GM21576 (cell line): ENCODE results near the gene WDR86.

ENCODE experiments used
- ATAC-seq: cut with Tn5 transposase; IDR thresholded peaks from one replicate; pipeline ENCODE4 v1.9.1; 2021; ENCODE audit warnings: mild to moderate bottlenecking, moderate library complexity; ENCODE audit not compliant: unreplicated experiment

Gene WDR86

DNA sequence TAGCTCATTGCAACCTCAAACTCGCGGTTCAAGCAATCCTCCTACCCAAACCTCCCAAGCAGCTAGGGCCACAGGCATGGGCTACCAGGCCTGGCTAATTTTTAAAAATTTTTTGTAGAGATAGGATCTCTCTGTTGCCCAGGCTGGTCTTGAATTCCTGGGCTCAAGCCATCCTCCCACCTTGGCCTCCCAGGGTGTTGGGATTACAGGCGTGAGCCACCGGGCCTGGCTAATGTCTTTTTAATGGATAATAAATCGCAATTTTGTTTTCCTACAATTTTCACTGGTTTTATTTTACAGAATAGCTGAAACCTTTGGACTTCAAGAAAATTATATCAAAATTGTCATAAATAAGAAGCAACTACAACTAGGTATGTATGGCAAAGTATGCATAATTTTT, 57.3 kb downstream of the WDR86 start:
- ATAC-seq, result no peak

DNA sequence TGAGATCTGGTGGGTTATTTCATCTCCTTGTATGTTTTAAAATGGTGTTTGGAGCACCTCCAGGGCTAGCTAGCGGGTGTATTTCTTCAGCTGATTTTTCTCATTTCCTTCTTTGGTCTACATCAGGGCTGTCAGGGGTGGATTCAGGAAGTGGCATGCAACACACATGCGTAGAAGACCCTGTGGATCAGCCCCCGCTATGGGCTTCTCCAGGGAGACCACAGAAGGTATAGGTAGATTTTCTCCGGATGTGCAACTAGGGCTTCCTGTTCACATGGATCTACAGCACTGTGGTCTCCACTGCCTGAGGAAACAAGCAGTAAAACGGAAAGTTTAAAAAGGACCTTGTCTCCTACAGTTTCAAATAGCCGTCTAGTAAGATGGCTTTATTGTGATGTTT, 57.9 kb downstream of the WDR86 start:
- no peak for ATAC-seq

DNA sequence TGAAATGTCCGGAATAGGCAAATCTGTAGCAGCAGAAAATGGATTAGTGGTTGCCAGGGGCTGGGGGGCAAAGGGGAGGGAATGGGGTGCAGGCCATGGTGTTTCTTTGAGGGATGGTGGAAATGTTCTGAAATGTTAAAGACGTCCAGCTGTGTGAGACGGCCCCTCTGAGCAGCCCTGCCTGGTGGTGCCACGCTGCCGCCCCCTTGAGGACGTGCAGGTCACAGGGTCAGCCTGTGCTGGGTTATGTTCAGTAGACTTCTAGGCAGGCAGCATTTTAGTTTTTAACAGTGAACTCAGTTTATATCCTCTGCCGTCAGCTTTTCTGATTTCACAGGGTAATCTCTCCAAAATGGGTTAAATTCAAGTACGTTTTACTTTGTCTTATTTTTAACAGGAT, 58.8 kb downstream of the WDR86 start:
- no peak for ATAC-seq

DNA sequence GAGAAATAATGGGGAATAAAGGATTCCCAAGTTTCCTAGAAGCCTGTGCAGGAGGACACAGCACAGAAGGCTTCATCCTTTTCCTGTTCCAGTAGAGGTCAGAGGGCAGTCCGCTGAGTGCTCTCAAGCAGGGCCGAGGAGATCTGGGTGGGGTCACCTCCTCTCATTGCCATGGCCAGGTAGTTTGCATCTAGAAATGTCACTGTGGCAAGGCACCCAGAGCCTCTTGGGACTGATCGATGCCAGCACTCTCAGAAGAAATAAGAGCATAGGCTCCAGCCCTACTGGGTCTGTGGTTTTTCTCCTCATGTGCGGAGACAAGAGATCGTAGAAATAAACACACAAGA, 60.4 kb downstream of the WDR86 start:
- ATAC-seq, result peak; percentile 45

DNA sequence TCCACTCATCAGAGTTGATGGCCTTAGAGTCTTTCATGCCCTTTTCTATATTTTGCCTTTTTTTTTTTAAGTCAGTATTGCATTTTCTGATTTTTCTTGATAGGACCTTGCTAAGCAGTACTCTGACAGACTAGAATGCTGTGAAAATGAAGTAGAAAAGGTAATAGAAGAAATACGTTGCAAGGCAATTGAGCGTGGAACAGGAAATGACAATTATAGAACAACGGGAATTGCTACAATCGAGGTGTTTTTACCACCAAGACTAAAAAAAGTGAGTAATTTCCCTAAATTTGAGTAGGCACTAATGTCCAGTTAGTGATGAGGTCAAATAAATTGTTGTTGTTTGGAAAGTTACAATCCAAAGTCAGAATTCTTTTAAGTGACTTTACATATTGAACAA, 60.9 kb downstream of the WDR86 start:
- no peak for ATAC-seq

DNA sequence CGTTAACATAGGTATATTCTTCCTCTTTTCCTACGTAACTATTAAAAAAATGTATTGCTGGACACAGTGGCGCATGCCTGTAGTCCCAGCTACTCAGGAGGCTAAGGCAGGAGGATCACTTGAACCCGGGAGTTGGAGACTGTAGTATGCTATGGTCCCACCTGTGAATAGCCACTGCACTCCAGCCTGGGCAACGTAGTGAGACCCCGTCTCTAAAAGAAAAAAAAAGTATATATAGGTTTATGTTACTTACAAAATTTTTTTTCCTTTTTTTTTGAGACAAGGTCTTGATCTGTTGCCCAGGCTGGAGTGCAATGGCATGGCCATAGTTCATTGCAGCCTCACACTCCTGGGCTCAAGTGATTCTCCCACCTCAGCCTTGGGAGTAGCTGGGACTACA, 62.6 kb downstream of the WDR86 start:
- no peak for ATAC-seq

DNA sequence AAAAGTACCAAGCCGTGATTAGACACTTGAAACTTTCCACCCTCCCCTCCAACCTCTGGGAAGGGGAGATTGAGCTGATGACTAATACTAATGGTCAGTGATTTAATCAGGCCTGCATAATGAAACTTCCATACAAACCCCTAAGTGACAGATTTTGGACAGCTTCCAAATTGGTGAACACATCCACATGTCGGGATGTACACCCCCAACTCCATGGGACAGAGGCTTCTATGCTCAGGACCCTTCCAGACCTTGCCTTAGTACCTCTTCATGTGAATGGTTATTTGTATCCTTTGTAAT, 63.4 kb downstream of the WDR86 start:
- ATAC-seq, result no peak

DNA sequence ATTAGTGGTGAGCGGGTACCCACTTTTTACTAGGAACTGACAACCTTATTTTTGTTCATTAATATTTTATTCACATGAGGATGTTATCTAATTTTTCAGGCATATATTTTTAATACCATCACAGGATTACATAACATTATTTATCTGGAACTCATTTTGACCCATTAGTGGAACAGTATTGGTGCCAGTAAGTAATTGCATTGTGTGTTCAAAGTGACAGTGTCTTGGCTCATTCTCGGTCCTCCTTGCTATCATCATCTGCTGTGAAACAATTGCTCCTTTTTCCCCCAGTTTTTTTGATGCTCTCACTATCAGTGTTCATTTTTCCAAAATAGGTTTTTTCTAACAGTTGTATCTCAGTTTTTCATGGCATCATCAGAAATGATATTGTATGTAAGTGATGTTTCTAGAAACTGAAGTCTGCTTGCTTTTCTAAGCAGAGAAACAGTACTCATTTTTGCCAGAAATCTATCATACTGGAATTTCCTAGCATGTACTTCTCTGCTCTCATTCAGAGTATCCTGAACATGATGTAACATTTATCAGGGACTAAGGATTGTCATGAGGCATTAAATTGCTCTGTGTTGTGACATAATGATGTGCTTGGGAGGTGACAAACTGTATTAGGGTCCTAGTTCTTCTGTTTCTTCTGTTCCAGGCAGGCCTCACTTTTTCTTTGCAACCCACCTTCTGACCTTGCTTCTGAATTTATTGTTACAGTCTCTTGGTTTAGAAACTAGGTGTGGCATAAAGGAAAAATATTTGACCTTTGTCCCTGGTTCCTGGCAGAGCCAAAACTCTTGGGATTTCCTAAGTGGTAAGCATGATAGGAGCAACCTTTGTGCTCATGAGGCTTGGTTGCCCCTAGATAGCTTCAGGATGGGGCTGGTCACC, 64.0 kb downstream of the WDR86 start:
- no peak for ATAC-seq

DNA sequence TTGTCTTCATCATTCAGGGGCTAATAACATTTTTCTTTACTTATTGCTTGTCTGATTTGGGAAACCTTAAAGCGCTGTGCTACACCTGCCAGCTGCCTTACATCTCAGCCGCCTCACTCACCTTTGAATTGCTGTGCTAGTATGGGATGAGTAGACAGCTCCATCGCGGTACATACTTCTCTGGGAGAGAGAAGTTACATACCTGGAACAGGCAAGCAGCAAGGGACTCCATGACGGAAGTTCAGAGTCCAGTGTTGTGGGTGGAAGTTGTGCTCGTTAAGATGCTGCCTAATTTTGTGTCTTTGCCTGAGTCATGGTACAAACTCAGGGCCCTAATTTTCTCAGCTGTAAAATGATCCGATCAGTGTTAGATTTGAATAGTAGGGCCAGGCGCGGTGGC, 66.3 kb downstream of the WDR86 start:
- no peak for ATAC-seq

DNA sequence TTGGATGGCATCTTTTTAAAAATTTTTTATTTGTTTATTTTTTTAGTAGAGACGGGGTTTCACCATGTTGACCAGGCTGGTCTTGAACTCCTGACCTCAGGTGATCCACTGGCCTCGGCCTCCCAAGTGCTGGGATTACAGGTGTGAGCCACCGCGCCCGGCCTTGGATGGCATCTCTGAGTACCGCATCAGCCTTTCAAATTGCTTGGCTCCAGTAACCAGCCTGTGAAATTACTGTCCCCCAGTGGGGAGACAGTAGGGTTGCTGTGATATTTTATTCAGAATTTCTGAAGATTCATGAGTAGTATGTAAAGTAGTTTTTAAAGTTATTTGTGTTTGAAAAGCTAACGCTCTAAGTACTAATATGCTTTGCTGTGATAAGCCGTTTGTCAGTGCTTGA, 67.0 kb downstream of the WDR86 start:
- ATAC-seq, result no peak

DNA sequence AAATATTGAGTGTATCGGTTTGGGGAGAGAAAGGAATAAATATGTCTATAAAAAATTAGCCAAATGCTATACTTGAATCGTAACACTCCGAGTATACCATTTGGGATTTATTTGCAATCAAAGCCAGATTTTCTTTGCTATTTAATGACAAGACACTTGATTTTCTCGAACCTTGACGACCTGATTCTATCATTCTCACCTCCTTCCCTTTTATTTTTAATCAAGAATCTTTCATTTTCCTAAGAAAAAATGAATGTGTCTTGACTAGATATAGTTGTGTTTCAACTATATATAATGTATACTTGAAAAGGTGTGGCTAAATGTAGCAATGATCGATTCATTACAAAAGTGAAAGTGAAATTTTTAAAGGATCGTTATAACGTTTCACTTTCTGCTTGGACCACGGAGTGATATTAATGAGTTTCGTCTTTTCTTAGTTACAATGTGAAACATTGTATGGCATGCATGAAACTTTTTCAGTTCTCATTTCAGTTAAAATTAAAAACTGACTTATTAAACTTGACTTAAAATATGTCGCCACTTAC, 67.7 kb downstream of the WDR86 start:
- ATAC-seq, result peak; percentile 46

DNA sequence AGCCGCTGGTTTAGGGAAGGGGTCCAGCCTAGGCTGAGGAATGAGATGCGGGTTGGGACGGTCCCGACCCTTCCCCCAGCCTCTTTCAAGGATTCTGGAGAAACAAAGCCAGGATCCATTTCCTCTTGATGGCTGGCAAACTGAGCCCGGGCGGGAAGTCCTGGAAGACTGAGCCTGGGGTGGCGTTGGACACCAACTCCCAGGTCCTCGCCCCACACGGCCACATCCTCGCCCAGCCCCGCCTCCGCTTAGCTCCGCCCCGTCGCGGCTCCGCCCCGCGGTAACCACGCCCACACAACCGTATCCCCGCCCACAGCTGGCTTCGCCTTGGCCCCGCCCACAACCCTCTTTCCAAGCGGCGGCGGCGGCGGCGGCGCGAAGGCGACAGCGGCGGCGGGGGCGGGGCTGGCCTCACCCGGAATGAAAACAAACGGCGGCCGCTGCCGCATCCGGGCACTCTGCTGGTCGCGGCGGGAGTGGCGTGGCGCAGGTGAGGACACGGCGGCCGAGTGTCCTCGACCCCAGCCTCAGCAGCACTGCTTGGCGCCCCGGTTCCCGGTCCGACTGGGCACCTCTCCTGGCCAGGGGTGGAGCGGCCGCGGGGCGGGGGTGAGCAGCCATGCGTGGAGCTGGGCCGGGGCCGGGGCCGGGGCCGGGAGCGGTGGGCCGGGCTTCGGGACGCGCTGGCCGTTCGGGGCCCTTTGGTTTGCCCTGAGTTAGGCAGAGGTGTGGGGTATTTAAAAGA, 68.3 kb downstream of the WDR86 start, which contains the start of gene NUB1:
Gene NUB1, plus strand, starts transcription at position 456 of the 745 bp plus-strand sequence. CDS start 3,538 bp downstream, outside the sequence.
- ATAC-seq, result peak; percentile 62

DNA sequence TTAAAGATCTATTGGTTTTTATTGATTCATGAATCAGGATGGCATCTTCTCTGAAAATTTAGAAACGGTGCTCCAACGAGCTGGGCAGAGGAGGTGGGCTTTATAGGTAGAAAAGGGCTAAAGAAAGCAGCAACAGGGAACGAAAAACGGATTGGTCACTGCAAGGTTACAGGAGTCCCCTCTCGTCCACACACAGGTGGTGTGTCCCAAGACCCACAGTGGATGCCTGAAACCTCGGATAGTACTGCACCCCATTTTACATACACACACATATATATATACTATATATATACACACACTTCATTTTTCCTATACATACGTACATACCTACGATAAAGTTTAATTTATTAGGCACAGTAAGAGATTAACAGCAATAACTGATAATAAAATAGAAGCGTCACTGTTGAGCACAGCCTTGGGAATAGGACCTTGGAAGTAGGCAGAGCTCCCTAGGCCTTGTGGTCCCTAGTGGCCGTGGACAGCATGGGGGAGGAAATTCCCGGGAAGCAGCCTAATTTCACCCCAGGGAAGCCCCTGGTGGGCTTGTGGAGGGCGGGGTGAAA, 69.0 kb downstream of the WDR86 start:
- no peak for ATAC-seq

DNA sequence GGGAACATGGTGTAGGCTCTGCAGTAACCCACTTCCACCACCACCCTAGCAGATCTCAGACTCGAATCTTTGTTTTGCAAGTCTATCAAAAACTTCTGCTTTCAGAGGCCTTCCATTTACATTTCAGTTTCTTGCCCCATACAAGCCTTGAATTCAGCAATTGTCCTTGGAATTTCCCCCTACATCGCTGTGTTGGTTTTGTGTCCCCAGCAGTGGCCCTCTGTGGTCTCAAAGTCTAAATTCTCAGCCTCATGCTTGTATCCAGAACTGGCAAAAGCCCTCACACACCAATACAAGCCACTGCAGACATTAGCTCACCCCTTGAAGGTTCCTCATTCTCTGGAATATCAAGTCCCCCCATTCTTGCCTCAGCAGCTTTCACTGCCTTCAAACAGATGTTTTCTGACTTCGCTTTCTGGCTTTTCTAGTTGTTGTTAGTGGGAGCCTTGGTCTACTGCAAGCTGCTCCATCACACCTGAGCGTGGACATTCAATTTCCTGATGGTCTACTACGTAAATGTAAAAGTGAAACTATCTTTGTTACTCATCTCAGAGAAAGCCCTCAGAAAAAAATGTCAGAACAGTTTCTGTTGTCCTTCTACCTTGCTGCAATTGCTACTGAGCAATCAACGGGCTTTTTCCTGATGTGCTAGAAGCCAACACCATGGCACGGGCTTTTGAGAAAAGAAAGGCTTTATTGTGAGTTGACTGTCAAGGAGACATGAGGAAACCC, 70.0 kb downstream of the WDR86 start:
- ATAC-seq, result peak; percentile 38

DNA sequence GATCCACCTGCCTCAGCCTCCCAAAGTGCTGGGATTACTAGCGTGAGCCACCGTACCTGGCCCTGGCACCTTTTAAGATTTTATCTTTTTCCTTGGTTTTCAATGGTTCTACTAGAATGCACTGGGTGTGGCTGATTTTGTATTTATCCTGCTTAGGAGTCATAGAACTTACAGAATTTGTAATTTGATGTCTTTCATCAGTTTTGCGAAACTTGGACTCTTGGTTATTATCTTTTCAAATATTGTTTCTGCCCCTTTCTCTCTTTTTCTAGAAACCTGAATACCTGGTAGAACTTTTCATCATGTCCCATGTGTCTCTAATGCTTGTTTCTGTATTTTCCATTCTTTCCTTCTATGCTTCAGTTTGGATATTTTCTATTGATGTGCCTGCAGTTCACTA, 71.0 kb downstream of the WDR86 start:
- no peak for ATAC-seq

DNA sequence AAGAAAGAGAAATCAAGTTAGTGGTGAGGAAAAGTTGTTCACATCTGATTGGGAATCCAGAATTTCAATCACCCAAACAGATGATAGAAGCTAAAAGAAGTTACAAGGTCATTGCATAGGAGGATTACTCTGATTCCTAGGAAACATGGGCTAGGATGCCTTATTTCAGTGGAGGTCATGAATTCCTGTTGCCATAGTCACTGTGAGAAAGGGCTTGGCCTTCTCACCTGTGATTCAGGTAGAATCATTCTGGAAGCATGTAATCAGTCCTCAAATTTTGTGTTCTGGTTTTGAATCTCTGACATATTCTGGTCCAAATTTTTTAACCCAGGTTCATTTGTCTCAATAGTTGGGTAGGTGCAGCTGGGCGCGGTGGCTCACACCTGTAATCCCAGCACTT, 72.5 kb downstream of the WDR86 start:
- ATAC-seq, result no peak

DNA sequence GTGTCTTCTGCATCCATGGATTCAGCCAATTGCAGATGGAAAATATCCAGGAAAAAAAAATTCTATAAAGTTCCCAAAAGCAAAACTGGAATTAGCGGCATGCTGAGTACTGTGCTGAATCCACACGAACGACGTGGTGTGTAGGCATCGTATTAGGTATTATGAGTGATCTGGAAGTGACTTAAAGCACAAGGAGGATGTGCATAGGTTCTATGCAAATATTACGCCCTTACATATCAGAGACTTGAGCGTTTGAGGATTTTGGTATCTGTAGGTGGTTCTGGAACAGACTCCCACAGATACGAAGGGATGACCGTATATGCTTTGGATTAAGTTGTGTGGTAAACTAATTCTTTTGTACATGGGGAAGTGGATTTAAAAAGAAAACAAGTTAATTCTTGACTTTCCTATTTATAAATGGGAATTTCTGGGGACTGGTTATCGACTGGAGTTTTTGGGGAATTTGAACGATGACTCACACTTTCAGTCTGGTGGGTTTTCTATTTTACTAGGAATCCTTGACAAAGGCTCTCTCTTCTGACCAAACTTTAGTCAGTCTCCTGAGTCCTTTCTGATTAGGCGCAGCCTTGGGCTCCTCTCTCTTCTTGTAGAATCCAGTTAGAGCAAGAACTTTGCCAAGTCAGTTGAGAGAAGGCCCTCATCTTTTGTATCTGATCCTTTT, 73.7 kb downstream of the WDR86 start:
- ATAC-seq, result no peak

DNA sequence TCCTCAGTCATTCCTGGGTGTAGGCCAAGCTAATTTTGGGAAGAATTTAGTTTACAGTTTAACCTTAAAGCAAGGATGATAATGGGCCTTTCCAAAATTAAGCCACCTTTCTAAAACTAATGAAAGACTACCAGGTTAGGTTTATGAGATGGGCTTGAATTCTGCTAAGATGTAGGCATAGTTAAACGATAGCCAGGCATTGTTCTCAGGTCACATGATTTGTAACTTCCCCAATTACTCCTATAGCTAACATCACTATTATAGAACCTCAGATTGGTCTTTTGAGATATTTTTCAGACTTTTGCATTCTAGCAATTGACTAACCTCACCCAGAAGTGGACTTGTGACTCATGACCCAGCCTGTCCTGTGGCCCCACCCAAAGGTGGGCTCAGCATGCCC, 75.2 kb downstream of the WDR86 start:
- no peak for ATAC-seq
